Measurements from ENCODE around the gene ZBTB4. TPM values are rescaled to one million over a fixed set of nuclear protein-coding genes. Genes with fewer than 3 reads are reported as not detected.

The ZBTB4 gene
- total and polyA plus RNA-seq, 9 of the 15 experiments (the other 6 are each of a cell fraction or from before 2014, with no cell fraction given), result 0.92 to 6.9 (median 3.3) TPM

GRCh38 chr17:7483255-7484066 is 4.0 kb upstream of the ZBTB4 start (continued):
- TF ChIP-seq ZNF696 (CRISPR knock-in tag; conservative IDR thresholded peaks at IDR 0.05) (no peak), ZKSCAN3 (CRISPR knock-in tag; IDR thresholded peaks at IDR 0.05) (no peak), SRF (CRISPR knock-in tag; IDR thresholded peaks at IDR 0.05) (0 out of 4 replicates have a peak, but pooled peaks of 1 of the 2 experiments have one; percentile 8), HMGXB4 (CRISPR knock-in tag; IDR thresholded peaks at IDR 0.05) (no peak), EWSR1 (IDR thresholded peaks at IDR 0.05; ENCODE audit: borderline replicate concordance, low read depth, partially characterized antibody) (no peak), PRPF4 (IDR thresholded peaks at IDR 0.05; ENCODE audit: insufficient read depth, low read depth, low read length, poor library complexity, severe bottlenecking) (no peak), CBX3 (IDR thresholded peaks at IDR 0.05; ENCODE audit: borderline replicate concordance in 1 of 2, low read length in 2 of 2) (peak in 1 of 2 experiments; percentile 60; a peak in 1 of 3 replicates), DNMT1 (IDR thresholded peaks at IDR 0.05) (no peak), ARID4B (CRISPR knock-in tag; IDR thresholded peaks at IDR 0.05) (no peak; the same call in 1 of the 2 replicates), TOE1 (IDR thresholded peaks at IDR 0.05; ENCODE audit: borderline replicate concordance) (peak; percentile 67; the same call in 1 of the 2 replicates), TOE1 (CRISPR knock-in tag; IDR thresholded peaks at IDR 0.05; ENCODE audit: borderline replicate concordance, low read depth) (no peak), ZNF507 (tag; conservative IDR thresholded peaks at IDR 0.05) (no peak), ATF3 (IDR thresholded peaks at IDR 0.05) (peak; percentile 11; the same call in 1 of the 2 replicates), ATF3 (CRISPR knock-in tag; conservative IDR thresholded peaks at IDR 0.05) (no peak), POLR2AphosphoS2 (IDR thresholded peaks at IDR 0.05; ENCODE audit: low read length) (no peak), TFAM (CRISPR knock-in tag; conservative IDR thresholded peaks at IDR 0.05) (no peak), MECOM (CRISPR knock-in tag; IDR thresholded peaks at IDR 0.05) (no peak), KLF6 (CRISPR knock-in tag; IDR thresholded peaks at IDR 0.05; ENCODE audit: borderline replicate concordance) (no peak)
